ENCODE results near the gene SIM1.
"Not testable (repeated sequence)": the region's sequence is repeated elsewhere in the genome, so short reads cannot be mapped to it uniquely, and the experiment has no call there.

Gene SIM1

DNA sequence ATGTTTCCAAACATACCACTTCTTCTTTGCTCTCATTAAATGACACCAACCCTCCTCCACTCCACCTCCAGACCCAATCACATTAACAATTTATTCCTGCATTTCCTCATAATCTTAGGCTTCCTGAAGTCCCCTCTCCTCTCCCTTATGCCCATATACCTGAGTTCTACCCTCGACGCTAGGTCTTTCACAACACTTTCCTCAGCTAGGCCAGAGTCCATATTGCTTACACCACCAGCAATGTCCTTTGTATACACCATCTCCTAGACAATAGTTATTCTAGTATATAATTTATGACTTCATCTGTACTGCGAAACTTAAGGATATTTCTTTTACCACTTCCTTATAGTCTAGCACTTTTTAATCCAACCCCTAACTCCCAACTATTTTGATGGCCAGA lies 47.7 kb downstream of the SIM1 start:
- no peak for DNase-seq

DNA sequence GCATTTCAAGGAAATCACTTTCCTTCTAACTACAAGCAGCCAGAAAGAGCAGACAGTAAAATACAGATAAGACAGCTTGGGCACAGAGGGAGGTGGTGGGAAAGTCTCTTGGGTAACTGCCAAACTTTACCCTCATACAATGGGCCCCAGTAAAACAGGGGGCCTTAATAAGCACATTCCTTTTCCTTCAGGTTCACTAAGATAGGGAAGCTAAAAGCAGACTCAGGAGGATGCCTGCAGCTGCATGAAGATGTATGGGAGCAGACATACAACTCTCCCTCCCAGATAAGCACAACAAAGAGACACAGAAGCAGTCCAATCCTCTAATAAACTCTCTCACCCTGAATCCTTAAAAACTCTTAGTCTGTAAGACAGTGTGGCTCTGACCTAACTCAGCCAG lies 49.0 kb downstream of the SIM1 start:
- DNase-seq = no peak

GRCh38 chr6:100412872-100413271 lies 51.8 kb downstream of the SIM1 start:
- no peak for DNase-seq

DNA sequence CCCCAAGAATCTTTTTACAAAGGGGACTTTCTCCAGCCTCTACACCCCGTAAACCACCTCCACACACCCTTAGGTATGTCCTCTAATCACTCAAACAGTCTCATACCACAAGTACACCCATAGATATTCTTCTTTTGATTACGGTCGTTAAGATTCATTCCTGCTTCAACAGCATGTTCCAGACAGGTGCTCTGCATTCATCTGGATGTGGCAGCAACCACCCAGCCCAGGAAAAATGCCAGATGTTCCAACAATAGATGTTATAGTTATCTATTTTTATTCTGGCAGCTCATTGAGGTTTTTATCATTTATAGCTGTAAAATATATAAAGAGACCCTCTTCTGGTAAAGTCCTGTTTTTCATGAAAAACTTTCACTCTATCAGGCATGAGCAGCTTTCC lies 60.7 kb downstream of the SIM1 start:
- no peak for DNase-seq

DNA sequence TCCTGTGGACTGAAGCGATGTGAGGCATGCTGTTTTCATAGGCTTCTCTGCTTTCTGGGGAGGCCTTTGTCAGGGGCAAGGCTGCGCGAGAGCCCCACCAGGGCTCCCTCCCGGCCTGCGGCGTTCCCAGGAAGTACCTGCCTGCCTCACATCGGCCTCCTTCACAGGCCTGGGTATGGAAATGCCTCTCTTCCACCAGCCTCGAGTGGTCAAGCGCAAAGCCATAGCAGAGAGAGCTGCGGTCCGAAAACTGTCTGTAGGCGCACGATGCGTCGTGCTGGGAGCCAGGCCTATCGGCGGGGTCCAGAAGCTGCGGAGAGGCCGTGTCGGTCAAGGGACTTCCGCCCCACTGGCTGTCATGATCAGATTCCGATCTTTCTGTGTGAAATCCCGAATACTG lies 71.2 kb downstream of the SIM1 start:
- no peak for DNase-seq

DNA sequence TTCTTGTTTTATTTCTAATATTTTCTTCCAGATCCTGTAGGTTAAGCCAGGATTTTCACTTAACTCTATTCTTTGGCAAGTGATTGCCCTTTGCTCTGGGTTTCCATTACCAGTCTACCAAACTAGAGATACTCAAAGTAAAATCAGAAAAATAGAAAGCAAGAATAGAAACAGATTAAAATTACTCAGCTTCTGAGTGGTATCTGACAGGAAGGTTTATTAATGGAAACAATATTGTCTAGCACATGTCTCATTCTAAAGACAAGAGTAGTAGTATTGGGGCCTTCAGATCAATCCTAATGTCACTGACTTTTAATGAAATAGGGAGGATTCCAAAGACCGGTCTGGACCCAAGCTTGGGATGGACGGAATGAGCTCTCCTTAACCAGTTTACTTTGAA lies 72.3 kb downstream of the SIM1 start:
- DNase-seq = no peak

DNA sequence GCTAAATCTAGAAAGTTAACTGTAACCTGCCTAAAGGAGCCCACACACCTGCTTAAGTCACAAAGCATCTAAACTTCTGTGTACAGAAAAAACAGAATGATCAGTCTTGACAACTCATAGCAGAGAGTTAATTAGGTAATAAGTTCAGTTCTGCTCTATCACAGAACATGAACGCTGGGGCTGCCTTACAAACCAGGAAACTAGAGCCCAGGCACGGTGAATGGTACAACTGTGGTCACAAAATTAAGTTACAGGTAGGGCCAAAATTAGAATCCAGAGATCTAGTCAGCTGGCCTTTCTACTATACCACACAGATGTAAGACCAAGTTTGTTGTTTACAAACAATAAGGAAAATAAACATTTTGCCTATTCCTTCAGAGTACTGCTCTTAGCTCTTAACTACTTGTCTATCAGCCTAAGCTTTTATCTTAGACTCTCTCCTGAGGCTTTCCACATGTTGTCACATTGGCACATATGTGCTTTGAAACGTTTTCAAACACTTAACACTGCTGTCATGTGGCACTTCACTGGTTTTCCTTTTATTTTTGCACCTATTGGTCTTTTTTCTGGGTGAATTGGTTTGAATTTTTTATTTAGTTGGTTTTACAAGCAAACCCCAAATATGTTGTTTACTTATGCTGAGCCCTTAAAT lies 75.7 kb downstream of the SIM1 start:
- no peak for DNase-seq

- DNase-seq = no peak
Observed at GRCh38 chr6:100382767-100383195, 81.9 kb downstream of the SIM1 start.

DNA sequence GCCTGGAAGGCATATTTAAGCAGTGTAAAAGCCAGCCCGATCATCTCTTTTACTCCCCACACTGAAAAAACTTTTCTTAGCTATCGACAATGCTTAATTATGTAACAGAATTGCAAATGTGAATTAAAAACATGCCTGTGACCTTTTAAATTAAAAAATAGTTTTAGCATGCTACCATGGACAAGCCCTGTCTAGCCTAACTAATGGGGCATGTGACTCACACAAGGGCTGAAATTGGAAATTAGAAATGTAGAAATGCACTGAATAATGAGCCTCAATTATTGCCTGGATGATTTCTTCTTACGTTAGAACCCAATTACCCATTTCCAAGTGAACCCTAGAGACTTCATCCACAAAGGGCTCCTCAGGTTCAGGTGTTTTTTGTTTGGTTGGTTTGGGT lies 82.7 kb downstream of the SIM1 start:
- DNase-seq = no peak

DNA sequence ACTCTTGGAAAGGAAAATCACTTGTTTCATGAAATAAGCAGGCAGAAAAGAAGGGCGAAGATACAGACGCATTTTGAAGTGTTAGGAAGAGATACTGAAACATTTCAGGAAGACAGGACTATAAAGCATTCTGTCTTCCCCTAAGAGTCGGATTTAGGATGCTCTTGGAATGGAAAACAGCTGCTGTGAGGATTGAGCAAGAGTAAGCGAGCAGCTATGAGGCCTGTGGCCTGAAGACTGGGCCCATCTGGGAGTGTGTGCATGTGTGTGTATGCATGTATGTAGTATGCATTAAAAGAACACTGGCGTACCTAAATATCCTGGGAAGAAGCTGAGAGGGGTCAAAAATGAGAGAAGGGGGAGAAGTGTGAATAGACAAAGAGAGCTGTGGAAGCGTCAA lies 83.6 kb downstream of the SIM1 start:
- no peak for DNase-seq

GRCh38 chr6:100379386-100379785 lies 85.3 kb downstream of the SIM1 start:
- DNase-seq = no peak

DNA sequence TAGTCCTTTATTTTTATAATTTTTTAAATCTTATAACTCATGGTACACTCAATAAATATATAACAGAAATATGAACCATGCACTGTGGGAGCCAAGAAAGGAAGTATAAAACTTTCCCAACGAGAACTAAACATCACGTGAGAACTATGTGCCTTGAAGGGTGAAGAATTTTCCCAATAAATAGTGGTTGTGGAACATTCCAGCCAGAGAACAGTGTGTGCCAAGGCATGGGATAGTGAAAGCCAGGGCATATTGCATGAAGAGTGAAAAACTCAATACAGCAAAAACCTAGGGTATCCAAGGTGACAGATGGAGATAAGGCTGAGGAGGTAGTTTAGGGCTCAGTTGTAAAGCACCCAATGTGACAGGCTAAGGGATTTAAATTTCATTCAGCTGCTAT lies 86.1 kb downstream of the SIM1 start:
- DNase-seq = no peak

DNA sequence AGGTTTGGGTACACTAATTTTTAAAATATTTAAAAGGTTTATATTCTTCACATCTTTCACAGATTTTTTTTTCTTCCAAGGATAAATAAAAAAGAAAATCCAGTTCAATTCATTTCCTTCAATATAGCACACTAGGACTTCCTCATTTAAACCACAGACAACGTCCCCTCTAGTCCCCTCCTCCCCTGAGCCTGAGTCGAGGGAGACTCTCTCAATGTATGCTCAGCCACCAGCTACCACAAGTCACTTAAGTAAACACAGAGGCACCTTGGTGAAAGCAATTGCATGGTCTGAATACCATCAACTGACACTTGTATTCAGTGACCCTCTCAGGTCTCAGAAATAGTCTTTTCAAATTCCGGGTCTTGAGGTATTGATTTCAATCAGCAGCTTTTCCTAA lies 88.6 kb downstream of the SIM1 start:
- DNase-seq = no peak

- no peak for DNase-seq
Observed at GRCh38 chr6:100372326-100373091, 92.2 kb downstream of the SIM1 start.

GRCh38 chr6:100371591-100371990 lies 93.1 kb downstream of the SIM1 start:
- DNase-seq = no peak

GRCh38 chr6:100370265-100370664 lies 94.5 kb downstream of the SIM1 start:
- no peak for DNase-seq

GRCh38 chr6:100366419-100366818 lies 98.3 kb downstream of the SIM1 start:
- no peak for DNase-seq

DNA sequence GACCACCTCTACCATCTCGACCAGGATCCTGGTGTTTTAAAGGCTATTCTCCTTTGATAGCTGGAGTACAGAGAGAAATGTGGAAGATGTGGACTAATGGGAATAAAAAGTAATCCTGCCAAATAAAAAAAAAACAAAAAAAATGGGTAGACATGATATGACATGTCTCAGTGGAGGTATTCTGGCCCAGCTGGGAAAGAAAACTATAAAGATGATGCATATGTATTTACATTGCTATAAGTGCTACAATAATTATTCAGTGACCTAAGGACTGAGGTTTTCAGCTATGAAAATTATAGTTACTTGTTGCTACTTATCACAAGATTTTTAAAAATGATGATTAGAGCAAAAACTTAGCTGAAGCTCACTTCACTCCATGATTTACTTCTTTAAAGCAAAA lies 101.1 kb downstream of the SIM1 start:
- no peak for DNase-seq

GRCh38 chr6:100354736-100355641 lies 109.7 kb downstream of the SIM1 start:
- not testable (repeated sequence) for DNase-seq

GRCh38 chr6:100353276-100354015 lies 111.3 kb downstream of the SIM1 start:
- no peak for DNase-seq

DNA sequence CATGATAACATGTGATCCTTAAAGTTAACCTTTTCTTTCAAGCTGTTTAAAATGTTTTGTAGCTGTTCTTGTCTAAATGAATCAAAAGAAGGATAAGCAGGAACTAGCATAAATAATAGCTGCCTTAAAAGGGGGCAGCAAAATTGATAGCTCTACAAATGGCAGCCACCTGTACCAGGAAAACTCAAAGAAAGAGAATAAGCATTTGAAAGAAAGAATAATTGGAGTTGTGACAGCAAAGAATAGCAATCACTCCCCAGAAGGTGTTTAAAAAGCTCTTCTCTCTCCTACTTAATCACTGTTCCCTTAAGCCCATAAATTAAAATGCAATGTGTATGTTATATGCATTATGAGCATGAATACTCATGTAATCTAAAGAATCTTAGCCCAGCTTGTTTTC lies 114.6 kb downstream of the SIM1 start:
- DNase-seq = no peak

DNA sequence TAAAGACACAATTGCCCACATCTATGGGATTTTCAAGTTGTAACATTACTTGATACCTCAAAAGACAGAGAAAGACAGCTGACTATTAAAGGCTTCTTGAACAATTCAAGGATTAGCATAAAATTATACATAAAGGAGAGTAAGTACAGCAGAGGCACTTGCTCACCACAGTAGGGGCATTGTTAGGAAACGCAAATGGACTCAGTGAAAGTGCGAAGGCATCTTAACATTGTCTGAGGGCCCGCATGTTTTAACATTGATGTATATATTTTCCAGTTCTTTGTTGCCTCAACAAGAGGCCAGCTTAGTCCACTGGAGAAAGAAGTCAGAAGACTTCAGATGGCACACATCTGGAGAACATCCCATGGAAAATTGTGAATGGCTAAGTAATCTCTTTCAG lies 115.4 kb downstream of the SIM1 start:
- no peak for DNase-seq
